K562 (cell line): ENCODE data around the gene SZT2. TPM values are rescaled to one million over a fixed set of nuclear protein-coding genes. Genes with fewer than 3 reads are reported as not detected.

Source experiments
- CEBPB ChIP-seq: fragments of 450-650 bp; IDR thresholded peaks from 2 replicates; pipeline ENCODE4 v1.6.1; 2016; ENCODE audit warnings: missing genetic modification characterization, missing compliant biosample characterization
- CHCHD3 ChIP-seq: fragments of 250-450 bp; sonication (Bioruptor Pico); IDR thresholded peaks from 2 replicates; pipeline ENCODE4 v2.1.2; 2022; ENCODE audit warnings: mild to moderate bottlenecking
- CREB1 ChIP-seq, 2 experiments: sonication (generic) in 1 of 2; formaldehyde crosslinking in 1 of 2; IDR thresholded peaks; 2 replicates each; pipeline versions ENCODE4 v1.6.1 to v1.8.0; 2012 to 2022; ENCODE audit warnings: inconsistent platforms in 1 of 2, mild to moderate bottlenecking in 1 of 2, missing genetic modification reagents in 1 of 2, moderate library complexity in 1 of 2
- ETS2 ChIP-seq: IDR thresholded peaks from 2 replicates; pipeline ENCODE4 v1.6.1; 2016; ENCODE audit warnings: borderline replicate concordance, missing genetic modification characterization, mild to moderate bottlenecking, moderate library complexity, missing compliant biosample characterization; ENCODE audit not compliant: poor library complexity, severe bottlenecking
- FUS ChIP-seq: fragments of 200-400 bp; formaldehyde crosslinking; optimal IDR thresholded peaks from 2 replicates; pipeline ENCODE3; 2017; ENCODE audit warnings: low read depth, low read length
- GATAD2A ChIP-seq: fragments of 450-650 bp; IDR thresholded peaks from 2 replicates; pipeline ENCODE4 v1.6.1; 2017
- HDAC6 ChIP-seq: IDR thresholded peaks from 2 replicates; pipeline ENCODE4 v1.6.1; 2012; ENCODE audit warnings: low read depth, mild to moderate bottlenecking, control low read depth, inconsistent platforms, low read length, moderate library complexity
- NR1H2 ChIP-seq: sonication (generic); formaldehyde crosslinking; IDR thresholded peaks from 2 replicates; pipeline ENCODE4 v1.4.0; 2020; ENCODE audit warnings: mild to moderate bottlenecking, missing genetic modification reagents
- PML ChIP-seq: IDR thresholded peaks from 2 replicates; pipeline ENCODE4 v1.6.1; 2012; ENCODE audit warnings: low read length, inconsistent platforms
- RBM14 ChIP-seq: fragments of 200-400 bp; formaldehyde crosslinking; IDR thresholded peaks from 2 replicates; pipeline ENCODE4 v1.6.1; 2018; ENCODE audit warnings: low read depth, mild to moderate bottlenecking, low read length, moderate library complexity, borderline replicate concordance; ENCODE audit not compliant: insufficient read depth
- RBM22 ChIP-seq: fragments of 200-400 bp; formaldehyde crosslinking; IDR thresholded peaks from 2 replicates; pipeline ENCODE4 v1.6.1; 2018; ENCODE audit warnings: low read length, low read depth; ENCODE audit not compliant: poor library complexity, severe bottlenecking
- SAP30 ChIP-seq: fragments of 200-600 bp; sonication (generic); IDR thresholded peaks from 2 replicates; pipeline ENCODE4 v1.6.1; 2012; ENCODE audit warnings: borderline replicate concordance, low read depth, mild to moderate bottlenecking, moderate library complexity, low read length, control low read depth, inconsistent platforms; ENCODE audit not compliant: insufficient read depth, poor library complexity, severe bottlenecking
- SRSF7 ChIP-seq: fragments of 200-400 bp; formaldehyde crosslinking; optimal IDR thresholded peaks from 2 replicates; pipeline ENCODE3; 2017; ENCODE audit warnings: mild to moderate bottlenecking, low read depth, low read length
- TOE1 ChIP-seq, 2 experiments: fragments of 450-650 bp in 1 of 2; sonication (generic) in 1 of 2; formaldehyde crosslinking in 1 of 2; IDR thresholded peaks; 2 replicates each; pipeline versions ENCODE4 v1.7.1 to v1.8.0; 2016 to 2022; ENCODE audit warnings: borderline replicate concordance in 2 of 2, mild to moderate bottlenecking in 2 of 2, antibody characterized with exemption in 1 of 2, inconsistent platforms in 1 of 2, low read depth in 1 of 2, missing genetic modification reagents in 1 of 2, moderate library complexity in 1 of 2
- U2AF1 ChIP-seq: fragments of 200-400 bp; formaldehyde crosslinking; optimal IDR thresholded peaks from 2 replicates; pipeline ENCODE3; 2017; ENCODE audit warnings: mild to moderate bottlenecking, low read depth, low read length, moderate library complexity
- ZNF436 ChIP-seq: fragments of 250-450, 450-650 bp; sonication (Bioruptor Pico); formaldehyde crosslinking; IDR thresholded peaks from 2 replicates; pipeline ENCODE4 v1.7.0; 2020; ENCODE audit warnings: mild to moderate bottlenecking
- ZNF586 ChIP-seq: fragments of 450-650 bp; formaldehyde crosslinking; conservative IDR thresholded peaks from 2 replicates; pipeline ENCODE4 v1.4.0; 2020; ENCODE audit warnings: mild to moderate bottlenecking, moderate library complexity
- polyA plus RNA-seq, 8 experiments: library from polyadenylated mRNA; depleted of rRNA in 4 of 8; stranded (reverse) in 5 of 8; unstranded in 3 of 8; fragments of >200 nt; fragmentation: Nextera tagmentation in 2 of 8; fragmentation: Illumina TruSeq in 1 of 8; extraction: Ambion mirVana in 2 of 8; extraction: Trizol in 1 of 8; gene quantifications; 2 replicates each; pipeline versions ENCODE4 v1.2.1 to v1.2.3, GENCODE V29; 2011 to 2014; ENCODE audit warnings: inconsistent platforms in 1 of 8, missing spikeins in 1 of 8
- total RNA-seq, 7 experiments: library from RNA; depleted of rRNA in 6 of 7; stranded (reverse); fragments of >200 nt in 6 of 7; fragmentation: Illumina TruSeq in 2 of 7; extraction: Trizol in 2 of 7; gene quantifications; 2 replicates each; pipeline versions ENCODE4 v1.2.1 to v1.2.3, GENCODE V29; 2011 to 2021; ENCODE audit warnings: low replicate concordance in 1 of 7
- TF ChIP-seq, protein P1 (sequence below), 2 experiments: fragments of 450-650 bp in 1 of 2; sonication (generic) in 1 of 2; formaldehyde crosslinking in 1 of 2; IDR thresholded peaks in 1 of 2; conservative IDR thresholded peaks in 1 of 2; 2 replicates each; pipeline versions ENCODE4 v1.6.1 to v1.8.1; 2016 to 2023; ENCODE audit warnings: mild to moderate bottlenecking in 2 of 2, moderate library complexity in 2 of 2, inconsistent platforms in 1 of 2, missing genetic modification reagents in 1 of 2
- TF ChIP-seq, protein P2 (sequence below): sonication (generic); formaldehyde crosslinking; IDR thresholded peaks from 2 replicates; pipeline ENCODE4 v1.8.0; 2022; ENCODE audit warnings: mild to moderate bottlenecking, missing genetic modification reagents
- TF ChIP-seq, protein P3 (sequence below): fragments of 250-450 bp; sonication (Bioruptor Pico); IDR thresholded peaks from 2 replicates; pipeline ENCODE4 v1.5.1; 2021; ENCODE audit warnings: mild to moderate bottlenecking

Gene SZT2
- total and polyA plus RNA-seq, 9 of the 15 experiments (the other 6 are each of a cell fraction or from before 2014, with no cell fraction given) = 0.88 to 31.0 (median 12.8) TPM

DNA sequence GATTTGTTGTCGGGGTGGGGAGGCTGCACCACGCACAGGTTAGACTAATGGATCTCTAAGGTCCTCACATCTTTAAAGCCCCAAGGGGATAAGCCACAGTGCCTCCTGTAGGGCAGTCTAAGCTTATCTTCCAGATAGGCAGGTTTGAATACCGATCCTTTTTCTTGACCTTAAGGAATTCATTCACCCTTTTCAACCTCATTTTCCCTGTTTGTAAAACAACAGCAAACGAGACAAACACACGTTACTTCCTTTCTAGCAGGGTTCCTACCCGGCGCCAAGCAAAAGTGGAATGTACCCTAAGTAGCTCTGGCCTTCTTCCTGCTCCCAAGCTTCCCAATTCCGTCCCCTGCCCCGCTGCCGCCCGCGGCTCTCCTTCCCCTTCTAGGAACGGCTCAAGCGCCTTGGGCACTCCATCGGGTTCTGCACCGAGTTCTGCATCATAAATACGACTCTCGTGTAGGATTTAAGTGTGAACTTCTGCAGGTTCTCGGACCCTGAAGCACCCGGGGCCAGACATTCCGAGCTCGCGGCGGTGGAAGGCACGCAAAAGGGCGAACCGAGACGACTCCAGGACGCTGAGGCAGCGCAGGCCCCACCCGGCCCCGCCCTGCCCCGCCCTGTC lies 31.5 kb upstream of the SZT2 start (continued):
- TF ChIP-seq TOE1 (IDR thresholded peaks at IDR 0.05; ENCODE audit: borderline replicate concordance) (no peak; the same call in 1 of the 2 replicates), TOE1 (CRISPR knock-in tag; IDR thresholded peaks at IDR 0.05; ENCODE audit: borderline replicate concordance, low read depth) (peak; percentile 47; the same call in 1 of the 2 replicates), CEBPB (no peak), ETS2 (tag) (no peak), U2AF1 (no peak), SRSF7 (no peak), RBM22 (no peak), CHCHD3 (CRISPR knock-in tag) (no peak), GATAD2A (no peak), CREB1 (IDR thresholded peaks at IDR 0.05) (no peak), CREB1 (CRISPR knock-in tag; IDR thresholded peaks at IDR 0.05) (no peak), HDAC6 (no peak), NR1H2 (CRISPR knock-in tag) (peak; percentile 56; the same call in 1 of the 2 replicates), RBM14 (no peak), SAP30 (peak; percentile 33), ZNF586 (CRISPR knock-in tag) (no peak), PML (0 out of 2 replicates have a peak, but pooled peaks have one; percentile 34), ZNF436 (no peak), FUS (no peak)
- TF ChIP-seq, protein P1, sequence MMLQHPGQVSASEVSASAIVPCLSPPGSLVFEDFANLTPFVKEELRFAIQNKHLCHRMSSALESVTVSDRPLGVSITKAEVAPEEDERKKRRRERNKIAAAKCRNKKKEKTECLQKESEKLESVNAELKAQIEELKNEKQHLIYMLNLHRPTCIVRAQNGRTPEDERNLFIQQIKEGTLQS (IDR thresholded peaks at IDR 0.05) = no peak
- TF ChIP-seq, protein P1 (CRISPR knock-in tag; conservative IDR thresholded peaks at IDR 0.05) = no peak
- TF ChIP-seq, protein P2, sequence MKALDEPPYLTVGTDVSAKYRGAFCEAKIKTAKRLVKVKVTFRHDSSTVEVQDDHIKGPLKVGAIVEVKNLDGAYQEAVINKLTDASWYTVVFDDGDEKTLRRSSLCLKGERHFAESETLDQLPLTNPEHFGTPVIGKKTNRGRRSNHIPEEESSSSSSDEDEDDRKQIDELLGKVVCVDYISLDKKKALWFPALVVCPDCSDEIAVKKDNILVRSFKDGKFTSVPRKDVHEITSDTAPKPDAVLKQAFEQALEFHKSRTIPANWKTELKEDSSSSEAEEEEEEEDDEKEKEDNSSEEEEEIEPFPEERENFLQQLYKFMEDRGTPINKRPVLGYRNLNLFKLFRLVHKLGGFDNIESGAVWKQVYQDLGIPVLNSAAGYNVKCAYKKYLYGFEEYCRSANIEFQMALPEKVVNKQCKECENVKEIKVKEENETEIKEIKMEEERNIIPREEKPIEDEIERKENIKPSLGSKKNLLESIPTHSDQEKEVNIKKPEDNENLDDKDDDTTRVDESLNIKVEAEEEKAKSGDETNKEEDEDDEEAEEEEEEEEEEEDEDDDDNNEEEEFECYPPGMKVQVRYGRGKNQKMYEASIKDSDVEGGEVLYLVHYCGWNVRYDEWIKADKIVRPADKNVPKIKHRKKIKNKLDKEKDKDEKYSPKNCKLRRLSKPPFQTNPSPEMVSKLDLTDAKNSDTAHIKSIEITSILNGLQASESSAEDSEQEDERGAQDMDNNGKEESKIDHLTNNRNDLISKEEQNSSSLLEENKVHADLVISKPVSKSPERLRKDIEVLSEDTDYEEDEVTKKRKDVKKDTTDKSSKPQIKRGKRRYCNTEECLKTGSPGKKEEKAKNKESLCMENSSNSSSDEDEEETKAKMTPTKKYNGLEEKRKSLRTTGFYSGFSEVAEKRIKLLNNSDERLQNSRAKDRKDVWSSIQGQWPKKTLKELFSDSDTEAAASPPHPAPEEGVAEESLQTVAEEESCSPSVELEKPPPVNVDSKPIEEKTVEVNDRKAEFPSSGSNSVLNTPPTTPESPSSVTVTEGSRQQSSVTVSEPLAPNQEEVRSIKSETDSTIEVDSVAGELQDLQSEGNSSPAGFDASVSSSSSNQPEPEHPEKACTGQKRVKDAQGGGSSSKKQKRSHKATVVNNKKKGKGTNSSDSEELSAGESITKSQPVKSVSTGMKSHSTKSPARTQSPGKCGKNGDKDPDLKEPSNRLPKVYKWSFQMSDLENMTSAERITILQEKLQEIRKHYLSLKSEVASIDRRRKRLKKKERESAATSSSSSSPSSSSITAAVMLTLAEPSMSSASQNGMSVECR = peak; percentile 24; the same call in 1 of the 2 replicates
- TF ChIP-seq, protein P3, sequence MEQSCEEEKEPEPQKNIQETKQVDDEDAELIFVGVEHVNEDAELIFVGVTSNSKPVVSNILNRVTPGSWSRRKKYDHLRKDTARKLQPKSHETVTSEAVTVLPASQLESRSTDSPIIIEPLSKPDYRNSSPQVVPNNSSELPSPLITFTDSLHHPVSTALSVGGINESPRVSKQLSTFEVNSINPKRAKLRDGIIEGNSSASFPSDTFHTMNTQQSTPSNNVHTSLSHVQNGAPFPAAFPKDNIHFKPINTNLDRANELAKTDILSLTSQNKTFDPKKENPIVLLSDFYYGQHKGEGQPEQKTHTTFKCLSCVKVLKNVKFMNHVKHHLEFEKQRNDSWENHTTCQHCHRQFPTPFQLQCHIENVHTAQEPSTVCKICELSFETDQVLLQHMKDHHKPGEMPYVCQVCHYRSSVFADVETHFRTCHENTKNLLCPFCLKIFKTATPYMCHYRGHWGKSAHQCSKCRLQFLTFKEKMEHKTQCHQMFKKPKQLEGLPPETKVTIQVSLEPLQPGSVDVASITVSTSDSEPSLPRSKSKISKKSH = no peak
